OCI-LY3 (cell line): ENCODE measurements around the gene ATP8B1.
"Not testable (repeated sequence)": the region's sequence is repeated elsewhere in the genome, so short reads cannot be mapped to it uniquely, and the experiment has no call there.

Experiments
- EZH2phosphoT487 ChIP-seq: fragments of 200-600 bp; shearing (Covaris generic); IDR thresholded peaks from 2 replicates; pipeline ENCODE4 v1.6.1; 2018; ENCODE audit warnings: antibody characterized with exemption, mixed run types, low read depth
- TF ChIP-seq, protein P1 (sequence below): fragments of 200-600, 300-600 bp; sonication (generic); IDR thresholded peaks from 2 replicates; pipeline ENCODE4 v1.5.1; 2014; ENCODE audit warnings: antibody characterized with exemption, low read length, low read depth

DNA sequence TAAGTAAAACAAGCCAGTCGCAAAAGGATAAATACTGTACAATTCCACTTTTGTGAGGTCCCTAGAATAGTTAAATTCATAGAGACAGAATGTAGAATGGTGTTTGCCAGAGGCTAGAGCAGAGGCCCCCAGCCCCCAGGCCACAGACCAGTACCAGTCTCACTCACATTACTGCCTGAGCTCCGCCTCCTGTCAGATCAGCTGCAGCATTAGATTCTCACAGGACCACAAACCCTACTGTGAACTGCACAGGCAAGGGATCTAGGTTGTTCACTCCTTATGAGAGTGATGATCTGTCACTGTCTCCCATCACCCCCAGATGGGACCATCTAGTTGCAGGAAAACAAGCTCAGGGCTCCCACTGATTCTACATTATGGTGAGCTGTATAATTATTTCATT lies 17.5 kb upstream of the ATP8B1 start:
- TF ChIP-seq, protein P1, sequence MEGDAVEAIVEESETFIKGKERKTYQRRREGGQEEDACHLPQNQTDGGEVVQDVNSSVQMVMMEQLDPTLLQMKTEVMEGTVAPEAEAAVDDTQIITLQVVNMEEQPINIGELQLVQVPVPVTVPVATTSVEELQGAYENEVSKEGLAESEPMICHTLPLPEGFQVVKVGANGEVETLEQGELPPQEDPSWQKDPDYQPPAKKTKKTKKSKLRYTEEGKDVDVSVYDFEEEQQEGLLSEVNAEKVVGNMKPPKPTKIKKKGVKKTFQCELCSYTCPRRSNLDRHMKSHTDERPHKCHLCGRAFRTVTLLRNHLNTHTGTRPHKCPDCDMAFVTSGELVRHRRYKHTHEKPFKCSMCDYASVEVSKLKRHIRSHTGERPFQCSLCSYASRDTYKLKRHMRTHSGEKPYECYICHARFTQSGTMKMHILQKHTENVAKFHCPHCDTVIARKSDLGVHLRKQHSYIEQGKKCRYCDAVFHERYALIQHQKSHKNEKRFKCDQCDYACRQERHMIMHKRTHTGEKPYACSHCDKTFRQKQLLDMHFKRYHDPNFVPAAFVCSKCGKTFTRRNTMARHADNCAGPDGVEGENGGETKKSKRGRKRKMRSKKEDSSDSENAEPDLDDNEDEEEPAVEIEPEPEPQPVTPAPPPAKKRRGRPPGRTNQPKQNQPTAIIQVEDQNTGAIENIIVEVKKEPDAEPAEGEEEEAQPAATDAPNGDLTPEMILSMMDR, result not testable (repeated sequence)
- TF ChIP-seq EZH2phosphoT487, result not testable (repeated sequence)
